Measurements from ENCODE around the gene OR2G2.
A peak's percentile ranks its signal among the peaks of the same experiment; 100 is the strongest.

- TF ChIP-seq CEBPB (IDR thresholded peaks at IDR 0.05) (no peak), NFIC (IDR thresholded peaks at IDR 0.05) (no peak), TAF1 (IDR thresholded peaks at IDR 0.05; ENCODE audit: low read depth) (no peak), RAD21 (IDR thresholded peaks at IDR 0.05; ENCODE audit: low read depth) (peak; percentile 50), REST (IDR thresholded peaks at IDR 0.05; ENCODE audit: low read depth) (no peak), CREB1 (IDR thresholded peaks at IDR 0.05; ENCODE audit: low read depth) (no peak), YY1 (IDR thresholded peaks at IDR 0.05; ENCODE audit: low read depth) (no peak), EP300 (IDR thresholded peaks at IDR 0.05; ENCODE audit: borderline replicate concordance) (no peak), FOXM1 (IDR thresholded peaks at IDR 0.05; ENCODE audit: borderline replicate concordance, low read depth) (no peak), TCF12 (IDR thresholded peaks at IDR 0.05; ENCODE audit: low read depth) (no peak), EGR1 (IDR thresholded peaks at IDR 0.05) (no peak)
- TF ChIP-seq, protein P1, sequence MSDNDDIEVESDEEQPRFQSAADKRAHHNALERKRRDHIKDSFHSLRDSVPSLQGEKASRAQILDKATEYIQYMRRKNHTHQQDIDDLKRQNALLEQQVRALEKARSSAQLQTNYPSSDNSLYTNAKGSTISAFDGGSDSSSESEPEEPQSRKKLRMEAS (IDR thresholded peaks at IDR 0.05): no peak
Measured at GRCh38 chr1:247576514-247576913, 11.6 kb upstream of the OR2G2 start.
